Measurements from ENCODE around the gene MZF1.

MZF1 gene

GRCh38 chr19:58535857-58536256, 37.3 kb downstream of the MZF1 start:
- ChIA-PET POLR2A (interaction anchor here (1.4 kb wide), 1 partner anchor 8 kb away, joined by 6 read pairs; the partner anchor contains the start of gene TRIM28), CTCF (no interaction called here)
- DNase-seq (ENCODE audit: extremely low spot score) = no peak
- no peak for TF ChIP-seq FOXK2 (IDR thresholded peaks at IDR 0.05)
- TF ChIP-seq BHLHE40 (IDR thresholded peaks at IDR 0.05; ENCODE audit: borderline replicate concordance) = no peak
- TF ChIP-seq SP1 (IDR thresholded peaks at IDR 0.05) = no peak
- TF ChIP-seq ELF4 (IDR thresholded peaks at IDR 0.05) = no peak
- TF ChIP-seq TARDBP (IDR thresholded peaks at IDR 0.05) = no peak
- TF ChIP-seq SUZ12 (IDR thresholded peaks at IDR 0.05) = no peak
- no peak for TF ChIP-seq L3MBTL2 (conservative IDR thresholded peaks at IDR 0.05)
- TF ChIP-seq ARNT (IDR thresholded peaks at IDR 0.05) = no peak
- TF ChIP-seq ZNF384 (IDR thresholded peaks at IDR 0.05) = no peak
- no peak for TF ChIP-seq PKNOX1 (IDR thresholded peaks at IDR 0.05)
- no peak for TF ChIP-seq FOXA1 (IDR thresholded peaks at IDR 0.05)
- TF ChIP-seq HDGF (IDR thresholded peaks at IDR 0.05; ENCODE audit: borderline replicate concordance) = no peak
- TF ChIP-seq NFRKB (IDR thresholded peaks at IDR 0.05) = no peak
- no peak for TF ChIP-seq CTBP1 (IDR thresholded peaks at IDR 0.05; ENCODE audit: borderline replicate concordance)

- CTCF ChIA-PET = no interaction called here
- TF ChIP-seq SUZ12 (IDR thresholded peaks at IDR 0.05) (no peak), FOXA1 (IDR thresholded peaks at IDR 0.05) (no peak), BHLHE40 (IDR thresholded peaks at IDR 0.05; ENCODE audit: borderline replicate concordance) (no peak), NFRKB (IDR thresholded peaks at IDR 0.05) (no peak), LEF1 (IDR thresholded peaks at IDR 0.05; ENCODE audit: borderline replicate concordance) (no peak), SP1 (IDR thresholded peaks at IDR 0.05) (no peak), TARDBP (IDR thresholded peaks at IDR 0.05) (no peak), L3MBTL2 (conservative IDR thresholded peaks at IDR 0.05) (no peak), HDGF (IDR thresholded peaks at IDR 0.05; ENCODE audit: borderline replicate concordance) (no peak), FOXK2 (IDR thresholded peaks at IDR 0.05) (no peak), FOXM1 (IDR thresholded peaks at IDR 0.05; ENCODE audit: borderline replicate concordance) (no peak), CTBP1 (IDR thresholded peaks at IDR 0.05; ENCODE audit: borderline replicate concordance) (no peak), ARNT (IDR thresholded peaks at IDR 0.05) (no peak), ELF4 (IDR thresholded peaks at IDR 0.05) (no peak), ZNF384 (IDR thresholded peaks at IDR 0.05) (no peak), PKNOX1 (IDR thresholded peaks at IDR 0.05) (no peak)
- DNase-seq (ENCODE audit: extremely low spot score) = no peak
- POLR2A ChIA-PET = interaction anchor here (1.4 kb wide), 1 partner anchor 12 kb away, joined by 5 read pairs; the partner anchor contains the start of gene TRIM28
Observed at GRCh38 chr19:58531034-58531840, 41.9 kb downstream of the MZF1 start.

GRCh38 chr19:58529405-58529804, 43.7 kb downstream of the MZF1 start:
- DNase-seq (ENCODE audit: extremely low spot score) = no peak
- ChIA-PET POLR2A (interaction anchor here (0.9 to 1.1 kb wide), 2 partner anchors 9 to 14 kb away, joined by 3 to 5 read pairs; partner anchors contain the start of genes TRIM28 and ZBTB45), CTCF (interaction anchor here (0.8 to 1.4 kb wide), 2 partner anchors 10 to 142 kb away, joined by 3 to 5 read pairs; partner anchors contain the start of gene ZBTB45)
- TF ChIP-seq FOXK2 (IDR thresholded peaks at IDR 0.05) (no peak), ZNF384 (IDR thresholded peaks at IDR 0.05) (no peak), FOXA1 (IDR thresholded peaks at IDR 0.05) (no peak)

- TF ChIP-seq FOXK2 (IDR thresholded peaks at IDR 0.05) = no peak
- no peak for TF ChIP-seq FOXM1 (IDR thresholded peaks at IDR 0.05; ENCODE audit: borderline replicate concordance)
- no peak for TF ChIP-seq SP1 (IDR thresholded peaks at IDR 0.05)
- no peak for TF ChIP-seq HDGF (IDR thresholded peaks at IDR 0.05; ENCODE audit: borderline replicate concordance)
- no peak for TF ChIP-seq SUZ12 (IDR thresholded peaks at IDR 0.05)
- TF ChIP-seq BHLHE40 (IDR thresholded peaks at IDR 0.05; ENCODE audit: borderline replicate concordance) = no peak
- no peak for TF ChIP-seq PKNOX1 (IDR thresholded peaks at IDR 0.05)
- no peak for TF ChIP-seq L3MBTL2 (conservative IDR thresholded peaks at IDR 0.05)
- TF ChIP-seq LEF1 (IDR thresholded peaks at IDR 0.05; ENCODE audit: borderline replicate concordance) = no peak
- no peak for TF ChIP-seq NFRKB (IDR thresholded peaks at IDR 0.05)
- TF ChIP-seq ELF4 (IDR thresholded peaks at IDR 0.05) = no peak
- ChIA-PET POLR2A (interaction anchor here (1.2 to 7.8 kb wide), 2 partner anchors 21 to 37 kb away, joined by 3 to 96 read pairs; partner anchors contain the start of gene TRIM28), CTCF (no interaction called here)
- DNase-seq (ENCODE audit: extremely low spot score) = no peak
Observed at GRCh38 chr19:58522709-58523108, 50.4 kb downstream of the MZF1 start.

GRCh38 chr19:58521651-58522050, 51.5 kb downstream of the MZF1 start:
- ChIA-PET CTCF (interaction anchor here (0.6 to 0.9 kb wide), 2 partner anchors 16 to 59 kb away, joined by 3 to 7 read pairs; no protein-coding TSS in a partner anchor), POLR2A (interaction anchor here (1.3 to 7.8 kb wide), 4 partner anchors 23 to 37 kb away, joined by 4 to 96 read pairs (median 48); partner anchors contain the start of genes CHMP2A, TRIM28 and UBE2M)
- no peak for DNase-seq (ENCODE audit: extremely low spot score)
- TF ChIP-seq SP1 (IDR thresholded peaks at IDR 0.05) = no peak
- no peak for TF ChIP-seq FOXK2 (IDR thresholded peaks at IDR 0.05)
- no peak for TF ChIP-seq SUZ12 (IDR thresholded peaks at IDR 0.05)
- TF ChIP-seq ARNT (IDR thresholded peaks at IDR 0.05) = no peak
- TF ChIP-seq HDGF (IDR thresholded peaks at IDR 0.05; ENCODE audit: borderline replicate concordance) = no peak
- no peak for TF ChIP-seq NFRKB (IDR thresholded peaks at IDR 0.05)
- no peak for TF ChIP-seq L3MBTL2 (conservative IDR thresholded peaks at IDR 0.05)
- TF ChIP-seq PKNOX1 (IDR thresholded peaks at IDR 0.05) = no peak
- TF ChIP-seq ELF4 (IDR thresholded peaks at IDR 0.05) = no peak
- no peak for TF ChIP-seq ZNF384 (IDR thresholded peaks at IDR 0.05)
- no peak for TF ChIP-seq FOXA1 (IDR thresholded peaks at IDR 0.05)
- no peak for TF ChIP-seq BHLHE40 (IDR thresholded peaks at IDR 0.05; ENCODE audit: borderline replicate concordance)
- TF ChIP-seq FOXM1 (IDR thresholded peaks at IDR 0.05; ENCODE audit: borderline replicate concordance) = no peak
- TF ChIP-seq TARDBP (IDR thresholded peaks at IDR 0.05) = no peak
- no peak for TF ChIP-seq LEF1 (IDR thresholded peaks at IDR 0.05; ENCODE audit: borderline replicate concordance)
- no peak for TF ChIP-seq CTBP1 (IDR thresholded peaks at IDR 0.05; ENCODE audit: borderline replicate concordance)
